K562 (cell line): ENCODE results near the gene DGKZ. TPM values are rescaled to one million over a fixed set of nuclear protein-coding genes. Genes with fewer than 3 reads are reported as not detected.

ENCODE experiments used
- ATAC-seq: fragments of 200-7000 bp; cut with Tn5 transposase; 3 replicates; pipeline ENCODE4 v1.9.1; 2020; ENCODE audit warnings: moderate library complexity
- BruUV-seq: library from RNA; stranded (reverse); fragments of 400-500 nt; replicated peaks from 2 replicates; lab custom pipeline; 2021; lab: Mats Ljungman, UMichigan
- CTCF ChIA-PET: fragments of 300-600 bp; formaldehyde crosslinking; extraction: SDS; loops from one replicate; lab custom pipeline; 2021; ENCODE audit warnings: low intra/inter-chr PET ratio; lab: Yijun Ruan, JAX
- POLR2A ChIA-PET: fragments of 300-600, 350-650 bp; sonication (Branson Sonifier 250); formaldehyde crosslinking; extraction: SDS; loops from one replicate; lab custom pipeline; 2021; ENCODE audit warnings: antibody characterized with exemption, inconsistent platforms; lab: Yijun Ruan, JAX
- DNase-seq, 4 experiments: peaks; one replicate each; pipeline versions ENCODE4 v3.0.0 to v3.0.0-alpha.2; 2011 to 2018; ENCODE audit warnings: low spot score in 3 of 4, mixed read lengths in 3 of 4; ENCODE audit errors: extremely low read depth in 1 of 4
- FAIRE-seq: peaks from 2 replicates; lab custom pipeline; 2011; peaks lifted over from hg19 to GRCh38; lab: Jason Lieb, UNC
- H2AFZ ChIP-seq: 2 replicates; pipeline ENCODE4 v1.6.0; 2011; ENCODE audit warnings: low read depth, low read length, control low read depth, inconsistent platforms
- H3K27ac ChIP-seq: fragments of 200-600 bp; 3 replicates; pipeline ENCODE4 v1.8.0; 2011; ENCODE audit warnings: low read depth, mild to moderate bottlenecking, control low read depth, inconsistent platforms, low read length, moderate library complexity, mixed read lengths; ENCODE audit errors: extremely low read depth
- H3K27me3 ChIP-seq, 2 experiments: fragments of 300-600 bp in 1 of 2; 2 replicates in 1 of 2; 3 replicates in 1 of 2; pipeline versions ENCODE4 v1.6.0 to v1.8.0; 2011; ENCODE audit warnings: inconsistent platforms in 2 of 2, low read length in 2 of 2, mild to moderate bottlenecking in 1 of 2, mixed read lengths in 1 of 2, moderate library complexity in 1 of 2; ENCODE audit not compliant: control insufficient read depth in 2 of 2, insufficient read depth in 2 of 2
- H3K36me3 ChIP-seq: fragments of 300-600 bp; 3 replicates; pipeline ENCODE4 v1.8.0; 2011; ENCODE audit warnings: mild to moderate bottlenecking, low read length, inconsistent platforms; ENCODE audit not compliant: control insufficient read depth, insufficient read depth
- H3K4me1 ChIP-seq, 2 experiments: fragments of 200-600 bp in 1 of 2; replicated peaks in 1 of 2; 2 replicates in 1 of 2; 3 replicates in 1 of 2; pipeline versions ENCODE4 v1.5.1 to v1.8.0; 2011; ENCODE audit warnings: inconsistent platforms in 2 of 2, low read length in 2 of 2, mild to moderate bottlenecking in 1 of 2, mixed read lengths in 1 of 2, moderate library complexity in 1 of 2; ENCODE audit not compliant: control insufficient read depth in 2 of 2, insufficient read depth in 2 of 2
- H3K4me2 ChIP-seq: 2 replicates; pipeline ENCODE4 v1.6.1; 2011; ENCODE audit warnings: low read length, control low read depth, inconsistent platforms, mixed read lengths; ENCODE audit not compliant: insufficient read depth
- H3K4me3 ChIP-seq: fragments of 200-600 bp; sonication (generic), shearing (Covaris generic); 2 replicates; pipeline ENCODE4 v1.5.1; 2016; ENCODE audit warnings: control low read depth, inconsistent platforms
- H3K79me2 ChIP-seq: fragments of 200-600 bp; 3 replicates; pipeline ENCODE4 v1.8.0; 2011; ENCODE audit warnings: low read length, inconsistent platforms; ENCODE audit not compliant: control insufficient read depth, insufficient read depth
- H3K9ac ChIP-seq, 2 experiments: 2 replicates each; pipeline versions ENCODE4 v1.6.0 to v1.6.1; 2011; ENCODE audit warnings: low read depth in 2 of 2, low read length in 2 of 2, control low read depth in 1 of 2, inconsistent platforms in 1 of 2, mild to moderate bottlenecking in 1 of 2, mixed read lengths in 1 of 2; ENCODE audit not compliant: insufficient read depth in 1 of 2
- H3K9me1 ChIP-seq: one replicate; pipeline ENCODE4 v1.6.0; 2011; ENCODE audit warnings: inconsistent platforms, mild to moderate bottlenecking, low read length, moderate library complexity; ENCODE audit not compliant: control insufficient read depth, insufficient read depth
- H3K9me3 ChIP-seq: replicated peaks from 2 replicates; pipeline ENCODE4 v1.5.1; 2011; ENCODE audit warnings: low read depth, low read length, inconsistent platforms; ENCODE audit not compliant: control insufficient read depth, insufficient read depth
- H4K20me1 ChIP-seq: replicated peaks from 2 replicates; pipeline ENCODE4 v1.6.1; 2011; ENCODE audit warnings: low read length, inconsistent platforms, mixed read lengths; ENCODE audit not compliant: control insufficient read depth, insufficient read depth
- BHLHE40 ChIP-seq: IDR thresholded peaks from 2 replicates; pipeline ENCODE4 v1.6.1; 2011; ENCODE audit warnings: low read length, improper control_type of control experiment
- CEBPB ChIP-seq: fragments of 450-650 bp; IDR thresholded peaks from 2 replicates; pipeline ENCODE4 v1.6.1; 2016; ENCODE audit warnings: missing genetic modification characterization, missing compliant biosample characterization
- CHD7 ChIP-seq: fragments of 200-600 bp; sonication (generic); IDR thresholded peaks from one replicate; pipeline ENCODE4 v1.6.1; 2012; ENCODE audit warnings: mild to moderate bottlenecking, low read depth, low read length, inconsistent platforms
- SNIP1 ChIP-seq: fragments of 450-650 bp; IDR thresholded peaks from 2 replicates; pipeline ENCODE4 v1.7.1; 2017; ENCODE audit warnings: low read depth, mild to moderate bottlenecking
- TFE3 ChIP-seq: fragments of 450-650 bp; formaldehyde crosslinking; IDR thresholded peaks from 2 replicates; pipeline ENCODE4 v1.4.0; 2020; ENCODE audit warnings: mild to moderate bottlenecking, mixed read lengths
- WGBS: fragments of 100-300 bp; shearing (Covaris generic); methylation state at CpG from one replicate; pipeline ENCODE4 v1.1.6; 2016; ENCODE audit warnings: low coverage, mixed read lengths; ENCODE audit not compliant: insufficient coverage; ENCODE audit errors: missing lambda C conversion rate; 5-methylcytosine and 5-hydroxymethylcytosine counted together
- in situ Hi-C: fragments of 300-500 bp; cut with MboI; formaldehyde crosslinking; loops from 4 replicates; pipeline ENCODE4 v1.15.0; 2018; ENCODE audit warnings: inconsistent platforms, mixed read lengths
- intact Hi-C: fragments of 100-400 bp; cut with micrococcal nuclease; formaldehyde crosslinking; loops from 2 replicates; pipeline ENCODE4 v1.14.2; 2022
- polyA plus RNA-seq, 8 experiments: library from polyadenylated mRNA; depleted of rRNA in 4 of 8; stranded (reverse) in 5 of 8; unstranded in 3 of 8; fragments of >200 nt; fragmentation: Nextera tagmentation in 2 of 8; fragmentation: Illumina TruSeq in 1 of 8; extraction: Ambion mirVana in 2 of 8; extraction: Trizol in 1 of 8; gene quantifications; 2 replicates each; pipeline versions ENCODE4 v1.2.1 to v1.2.3, GENCODE V29; 2011 to 2014; ENCODE audit warnings: inconsistent platforms in 1 of 8, missing spikeins in 1 of 8
- total RNA-seq, 7 experiments: library from RNA; depleted of rRNA in 6 of 7; stranded (reverse); fragments of >200 nt in 6 of 7; fragmentation: Illumina TruSeq in 2 of 7; extraction: Trizol in 2 of 7; gene quantifications; 2 replicates each; pipeline versions ENCODE4 v1.2.1 to v1.2.3, GENCODE V29; 2011 to 2021; ENCODE audit warnings: low replicate concordance in 1 of 7
- TF ChIP-seq, protein P1 (sequence below): fragments of 250-450 bp; sonication (Bioruptor Pico); IDR thresholded peaks from 2 replicates; pipeline ENCODE4 v1.5.0; 2021; ENCODE audit warnings: mild to moderate bottlenecking, borderline replicate concordance

DGKZ gene
- total and polyA plus RNA-seq, 9 of the 15 experiments (the other 6 are each of a cell fraction or from before 2014, with no cell fraction given) = 0.51 to 100 (median 44.2) TPM

DNA sequence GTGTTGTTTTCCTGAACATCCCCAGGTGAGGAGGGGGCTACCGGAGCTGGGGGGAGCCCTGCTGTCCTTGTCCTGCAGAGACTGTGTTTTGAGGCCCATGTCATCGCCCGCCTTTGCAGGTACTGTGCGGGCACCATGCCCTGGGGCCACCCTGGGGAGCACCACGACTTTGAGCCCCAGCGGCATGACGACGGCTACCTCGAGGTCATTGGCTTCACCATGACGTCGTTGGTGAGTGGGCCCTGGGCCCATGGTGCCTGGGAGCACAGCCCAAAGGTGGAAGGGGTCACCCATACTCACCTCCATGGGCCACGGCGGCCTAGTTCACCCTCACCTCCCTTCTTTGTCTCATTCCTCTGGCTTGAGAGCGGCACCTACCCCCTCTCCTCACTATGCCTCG lies 27.6 kb downstream of the DGKZ start:
- Histone ChIP-seq H3K9me1 (no peaks in the 10 kb centered on the region), H3K4me3 (no peak overlapping the region), H3K9ac (no peak overlapping the region), H3K4me2 (no peak overlapping the region), H3K4me1 (peaks cover 7 to 27% of the 10 kb centered on the region in 2 experiments; a peak in 4 of 5 replicates), H4K20me1 (no peaks in the 10 kb centered on the region), H3K27me3 (no peaks in the 10 kb centered on the region), H2AFZ (no peak overlapping the region), H3K27ac (no peak overlapping the region), H3K36me3 (peaks cover 83% of the 10 kb centered on the region; the same call in 2 of the 3 replicates), H3K9me3 (no peaks in the 10 kb centered on the region), H3K79me2 (no peaks in the 10 kb centered on the region)
- TF ChIP-seq TFE3 = no peak
- TF ChIP-seq, protein P1, sequence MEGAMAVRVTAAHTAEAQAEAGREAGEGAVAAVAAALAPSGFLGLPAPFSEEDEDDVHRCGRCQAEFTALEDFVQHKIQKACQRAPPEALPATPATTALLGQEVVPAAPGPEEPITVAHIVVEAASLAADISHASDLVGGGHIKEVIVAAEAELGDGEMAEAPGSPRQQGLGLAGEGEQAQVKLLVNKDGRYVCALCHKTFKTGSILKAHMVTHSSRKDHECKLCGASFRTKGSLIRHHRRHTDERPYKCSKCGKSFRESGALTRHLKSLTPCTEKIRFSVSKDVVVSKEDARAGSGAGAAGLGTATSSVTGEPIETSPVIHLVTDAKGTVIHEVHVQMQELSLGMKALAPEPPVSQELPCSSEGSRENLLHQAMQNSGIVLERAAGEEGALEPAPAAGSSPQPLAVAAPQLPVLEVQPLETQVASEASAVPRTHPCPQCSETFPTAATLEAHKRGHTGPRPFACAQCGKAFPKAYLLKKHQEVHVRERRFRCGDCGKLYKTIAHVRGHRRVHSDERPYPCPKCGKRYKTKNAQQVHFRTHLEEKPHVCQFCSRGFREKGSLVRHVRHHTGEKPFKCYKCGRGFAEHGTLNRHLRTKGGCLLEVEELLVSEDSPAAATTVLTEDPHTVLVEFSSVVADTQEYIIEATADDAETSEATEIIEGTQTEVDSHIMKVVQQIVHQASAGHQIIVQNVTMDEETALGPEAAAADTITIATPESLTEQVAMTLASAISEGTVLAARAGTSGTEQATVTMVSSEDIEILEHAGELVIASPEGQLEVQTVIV = no peak
- TF ChIP-seq BHLHE40 = no peak
- no peak for TF ChIP-seq CHD7
- no peak for TF ChIP-seq SNIP1
- TF ChIP-seq CEBPB = no peak
- WGBS = 84% methylated on average over 9 of the region's 15 CpGs
- ChIA-PET POLR2A (no interaction called here), CTCF (interaction anchor here (0.7 kb wide), 1 partner anchor 606 kb away, joined by 3 read pairs; no protein-coding TSS in a partner anchor)
- DNase-seq (no peak), ATAC-seq (no peak), FAIRE-seq (no peak)
- BruUV-seq = no TSS peak
- in situ Hi-C loops = no loop called here
- intact Hi-C loops = no loop called here
